ENCODE data around the gene HOXC9.

HOXC9 gene

GRCh38 chr12:53990311-53991076 is 9.5 kb upstream of the HOXC9 start (continued):
- TF ChIP-seq ZNF175 (tag by site-specific recombination; IDR thresholded peaks at IDR 0.05) (no peak), ZNF10 (tag by site-specific recombination; IDR thresholded peaks at IDR 0.05) (no peak), ZNF449 (tag by site-specific recombination; IDR thresholded peaks at IDR 0.05) (0 out of 2 replicates have a peak, but pooled peaks have one; percentile 37), OVOL3 (tag by site-specific recombination; IDR thresholded peaks at IDR 0.05) (peak; percentile 56; the same call in 1 of the 2 replicates), TSHZ1 (tag by site-specific recombination; IDR thresholded peaks at IDR 0.05; ENCODE audit: borderline replicate concordance) (0 out of 2 replicates have a peak, but pooled peaks have one; percentile 53), ZSCAN30 (tag by site-specific recombination; IDR thresholded peaks at IDR 0.05) (peak; percentile 57), ZNF596 (tag by site-specific recombination; IDR thresholded peaks at IDR 0.05) (peak; percentile 46; the same call in 1 of the 2 replicates), GLIS2 (tag by site-specific recombination; IDR thresholded peaks at IDR 0.05) (peak; percentile 65), ZBTB26 (tag by site-specific recombination; optimal IDR thresholded peaks at IDR 0.05) (no peak), ZNF18 (tag by site-specific recombination; IDR thresholded peaks at IDR 0.05) (0 out of 2 replicates have a peak, but pooled peaks have one; percentile 59), CTCF (tag by site-specific recombination; IDR thresholded peaks at IDR 0.05) (no peak), ZNF24 (tag by site-specific recombination; IDR thresholded peaks at IDR 0.05) (0 out of 2 replicates have a peak, but pooled peaks have one; percentile 23), BCL11A (tag by site-specific recombination; IDR thresholded peaks at IDR 0.05; ENCODE audit: low read depth) (peak; percentile 75; the same call in 1 of the 2 replicates), KLF10 (tag by site-specific recombination; IDR thresholded peaks at IDR 0.05) (no peak), ZNF658 (tag by site-specific recombination; IDR thresholded peaks at IDR 0.05) (no peak), PATZ1 (tag by site-specific recombination; IDR thresholded peaks at IDR 0.05) (peak; percentile 71; the same call in 1 of the 2 replicates), ZNF121 (tag by site-specific recombination; IDR thresholded peaks at IDR 0.05) (peak; percentile 7; the same call in 1 of the 2 replicates), ZNF830 (tag by site-specific recombination; IDR thresholded peaks at IDR 0.05; ENCODE audit: low read depth) (no peak), PRDM6 (tag by site-specific recombination; IDR thresholded peaks at IDR 0.05) (peak; percentile 79), ZNF544 (tag by site-specific recombination; IDR thresholded peaks at IDR 0.05) (no peak), ZNF335 (tag by site-specific recombination; conservative IDR thresholded peaks at IDR 0.05) (peak; percentile 41), ZNF747 (tag by site-specific recombination; IDR thresholded peaks at IDR 0.05) (no peak), ZNF654 (tag by site-specific recombination; IDR thresholded peaks at IDR 0.05; ENCODE audit: low read depth) (0 out of 2 replicates have a peak, but pooled peaks have one; percentile 3), ZBTB20 (tag by site-specific recombination; IDR thresholded peaks at IDR 0.05) (no peak)

Measured in HEK293 (cell line).